ENCODE measurements around the gene HS1BP3.

HS1BP3 gene

GRCh38 chr2:20648206-20648605 is 2.7 kb downstream of the HS1BP3 start:
- H3K9me2 ChIP-seq (replicated peaks; ENCODE audit: control insufficient read depth, low read length) = no peaks in the 10 kb centered on the region
- no peaks in the 10 kb centered on the region for H3K9me3 ChIP-seq (ENCODE audit: control insufficient read depth, insufficient read depth, low read length)
- peaks cover 3% of the 10 kb centered on the region; the same call in 1 of the 2 replicates for H3K79me2 ChIP-seq (ENCODE audit: control insufficient read depth, low read length)
- H3K36me3 ChIP-seq (ENCODE audit: control insufficient read depth, low read length) = no peaks in the 10 kb centered on the region
- 0 out of 2 replicates have a peak, but pooled peaks cover 3% of the 10 kb centered on the region for H3K27me3 ChIP-seq (ENCODE audit: control insufficient read depth, low read length)
- no peak overlapping the region for H3K4me3 ChIP-seq (ENCODE audit: low read length)
- no peak overlapping the region for H3K4me2 ChIP-seq (ENCODE audit: low read length)
- H3K4me1 ChIP-seq (ENCODE audit: control insufficient read depth, low read length) = peaks cover 21% of the 10 kb centered on the region
- H3F3A ChIP-seq (ENCODE audit: control insufficient read depth, insufficient read depth) = no peaks in the 10 kb centered on the region
- H3K27ac ChIP-seq (ENCODE audit: low read depth, low read length) = no peak overlapping the region
- TF ChIP-seq CTCF (IDR thresholded peaks at IDR 0.05; ENCODE audit: low read depth, low read length, poor library complexity, severe bottlenecking) = no peak
- no peak for TF ChIP-seq EZH2phosphoT487 (IDR thresholded peaks at IDR 0.05; ENCODE audit: borderline replicate concordance, low read length)
- H4K20me1 ChIP-seq (ENCODE audit: control insufficient read depth, insufficient read depth, low read depth, low read length) = no peaks in the 10 kb centered on the region

GRCh38 chr2:20647738-20648137 is 3.2 kb downstream of the HS1BP3 start:
- no peak for TF ChIP-seq CTCF (IDR thresholded peaks at IDR 0.05; ENCODE audit: low read depth, low read length, poor library complexity, severe bottlenecking)
- TF ChIP-seq EZH2phosphoT487 (IDR thresholded peaks at IDR 0.05; ENCODE audit: borderline replicate concordance, low read length) = no peak
- Histone ChIP-seq H3K27me3 (ENCODE audit: control insufficient read depth, low read length) (0 out of 2 replicates have a peak, but pooled peaks cover 3% of the 10 kb centered on the region), H3K36me3 (ENCODE audit: control insufficient read depth, low read length) (no peaks in the 10 kb centered on the region), H3K4me1 (ENCODE audit: control insufficient read depth, low read length) (peaks cover 21% of the 10 kb centered on the region), H3K4me2 (ENCODE audit: low read length) (no peak overlapping the region), H3K4me3 (ENCODE audit: low read length) (no peak overlapping the region), H3K9me3 (ENCODE audit: control insufficient read depth, insufficient read depth, low read length) (no peaks in the 10 kb centered on the region), H3K27ac (ENCODE audit: low read depth, low read length) (no peak overlapping the region), H3K79me2 (ENCODE audit: control insufficient read depth, low read length) (peaks cover 3% of the 10 kb centered on the region; the same call in 1 of the 2 replicates), H3K9me2 (replicated peaks; ENCODE audit: control insufficient read depth, low read length) (no peaks in the 10 kb centered on the region), H3F3A (ENCODE audit: control insufficient read depth, insufficient read depth) (no peaks in the 10 kb centered on the region), H4K20me1 (ENCODE audit: control insufficient read depth, insufficient read depth, low read depth, low read length) (no peaks in the 10 kb centered on the region)

- H3K27me3 ChIP-seq (ENCODE audit: control insufficient read depth, low read length) = 0 out of 2 replicates have a peak, but pooled peaks cover 3% of the 10 kb centered on the region
- no peaks in the 10 kb centered on the region for H3K9me2 ChIP-seq (replicated peaks; ENCODE audit: control insufficient read depth, low read length)
- H4K20me1 ChIP-seq (ENCODE audit: control insufficient read depth, insufficient read depth, low read depth, low read length) = no peaks in the 10 kb centered on the region
- H3K9me3 ChIP-seq (ENCODE audit: control insufficient read depth, insufficient read depth, low read length) = no peaks in the 10 kb centered on the region
- peaks cover 3% of the 10 kb centered on the region; the same call in 1 of the 2 replicates for H3K79me2 ChIP-seq (ENCODE audit: control insufficient read depth, low read length)
- H3K27ac ChIP-seq (ENCODE audit: low read depth, low read length) = no peak overlapping the region
- TF ChIP-seq EZH2phosphoT487 (IDR thresholded peaks at IDR 0.05; ENCODE audit: borderline replicate concordance, low read length) (no peak), CTCF (IDR thresholded peaks at IDR 0.05; ENCODE audit: low read depth, low read length, poor library complexity, severe bottlenecking) (no peak)
- no peaks in the 10 kb centered on the region for H3F3A ChIP-seq (ENCODE audit: control insufficient read depth, insufficient read depth)
- H3K4me3 ChIP-seq (ENCODE audit: low read length) = no peak overlapping the region
- no peak overlapping the region for H3K4me2 ChIP-seq (ENCODE audit: low read length)
- peaks cover 21% of the 10 kb centered on the region for H3K4me1 ChIP-seq (ENCODE audit: control insufficient read depth, low read length)
- H3K36me3 ChIP-seq (ENCODE audit: control insufficient read depth, low read length) = no peaks in the 10 kb centered on the region
Measured at GRCh38 chr2:20647211-20647610, 3.7 kb downstream of the HS1BP3 start.

Data from DOHH2 (cell line).